HG03175 (cell line): Measurements from ENCODE around the gene ANGPTL2.

Source experiments
- ATAC-seq: cut with Tn5 transposase; IDR thresholded peaks from one replicate; pipeline ENCODE4 v1.9.1; 2021; ENCODE audit warnings: mild to moderate bottlenecking, moderate library complexity; ENCODE audit not compliant: unreplicated experiment

The ANGPTL2 gene

GRCh38 chr9:127079446-127080140 lies 42.8 kb downstream of the ANGPTL2 start:
- ATAC-seq: no peak

GRCh38 chr9:127078988-127079387 lies 43.4 kb downstream of the ANGPTL2 start:
- ATAC-seq: no peak

- ATAC-seq: no peak
Observed at GRCh38 chr9:127078336-127078735, 44.1 kb downstream of the ANGPTL2 start.

DNA sequence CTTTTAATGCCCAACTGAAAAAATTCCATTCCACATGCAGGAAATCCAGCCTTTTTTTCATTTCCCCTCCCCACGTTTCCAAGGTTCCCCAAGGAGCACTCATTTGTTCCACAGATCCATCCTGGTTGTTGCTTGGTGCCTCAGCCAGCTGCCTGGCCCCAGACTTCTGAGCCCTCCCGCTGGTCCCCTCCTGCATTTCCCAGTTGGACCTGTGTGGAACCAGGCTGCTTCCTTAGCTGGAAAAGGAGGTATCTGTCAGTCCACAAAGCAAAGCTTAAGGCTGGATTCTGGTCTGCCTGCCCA lies 44.8 kb downstream of the ANGPTL2 start:
- no peak for ATAC-seq

DNA sequence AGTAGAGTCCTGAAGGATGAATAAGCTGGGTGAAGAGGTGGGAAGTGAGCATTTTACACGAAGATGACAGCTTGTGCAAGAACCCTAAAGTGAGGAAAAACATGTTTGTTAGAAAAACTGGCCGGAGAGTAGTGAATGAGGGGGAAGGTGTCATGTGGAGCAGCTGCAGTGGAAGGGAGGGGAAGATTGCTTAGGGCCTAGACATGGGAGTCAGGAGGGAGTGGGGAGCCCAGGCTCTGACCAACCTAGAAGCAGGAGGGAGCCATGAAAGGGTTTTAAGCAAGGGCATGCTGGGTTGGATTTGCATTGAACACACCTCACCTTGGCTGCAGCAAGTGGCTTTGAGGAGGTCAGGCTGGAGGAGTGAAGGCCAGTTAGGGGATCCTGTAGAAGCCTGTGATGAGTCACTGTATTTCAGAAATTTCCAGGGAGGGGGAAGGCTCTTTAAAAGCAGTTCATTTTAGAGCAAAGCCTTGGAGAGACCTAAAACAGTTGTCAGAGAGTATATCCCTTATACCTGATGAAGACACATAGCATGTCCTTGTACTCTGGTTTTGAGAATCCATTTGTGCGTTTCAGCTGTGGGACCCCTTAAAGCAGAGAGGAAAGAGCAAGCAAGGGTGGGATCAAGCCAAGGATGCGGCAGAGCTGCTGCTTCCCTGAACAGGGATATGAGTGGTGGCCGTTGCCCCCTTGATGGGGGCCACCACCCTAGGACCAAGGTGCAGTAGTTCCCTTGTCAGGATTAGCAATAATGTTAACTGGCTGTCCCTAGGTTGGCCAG lies 45.4 kb downstream of the ANGPTL2 start:
- ATAC-seq: no peak

- ATAC-seq: no peak
Observed at GRCh38 chr9:127075624-127076372, 46.6 kb downstream of the ANGPTL2 start.

GRCh38 chr9:127074561-127075548 lies 47.6 kb downstream of the ANGPTL2 start:
- no peak for ATAC-seq

DNA sequence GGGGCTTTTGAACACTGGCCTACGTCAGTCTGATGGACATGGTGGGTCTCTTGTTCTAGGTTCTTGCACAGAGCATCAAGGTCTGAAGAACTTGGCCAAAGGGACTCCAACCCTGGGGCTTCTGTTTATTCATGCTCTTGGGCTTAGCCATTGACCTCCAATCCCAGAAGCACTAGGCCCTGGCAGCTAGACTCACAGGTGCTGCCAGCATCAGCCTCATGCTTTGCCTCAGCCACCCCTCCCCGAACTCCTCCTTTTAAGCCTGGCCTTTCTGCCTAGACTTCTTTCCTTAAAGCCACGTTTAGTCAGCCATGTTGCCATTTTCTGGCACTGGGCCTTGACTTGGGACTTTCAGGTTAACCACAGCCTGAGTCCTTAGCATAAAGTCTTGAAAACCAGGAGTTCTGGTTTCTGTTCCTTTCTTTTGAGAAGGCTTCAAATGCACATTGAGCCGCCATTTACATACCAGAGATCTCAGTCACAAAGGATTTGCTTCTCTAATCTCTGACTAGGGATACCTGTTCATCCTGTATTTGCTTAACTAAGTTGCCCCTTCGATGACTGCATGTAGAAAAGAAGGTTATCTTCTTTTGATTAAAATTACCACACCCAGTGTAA lies 54.7 kb downstream of the ANGPTL2 start:
- no peak for ATAC-seq

DNA sequence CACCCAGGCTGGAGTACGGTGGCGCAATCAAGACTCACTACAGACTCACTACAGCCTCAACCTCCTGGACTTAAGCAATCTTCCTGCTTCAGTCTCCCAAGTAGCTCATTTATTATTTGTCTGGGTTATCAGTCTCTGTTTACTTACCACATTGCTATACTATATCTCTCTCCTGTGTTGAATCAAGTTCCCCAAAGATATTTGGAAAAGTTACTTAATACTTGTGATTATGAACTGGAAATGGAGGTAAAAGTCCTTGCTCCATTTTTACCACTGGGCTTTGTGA lies 55.6 kb downstream of the ANGPTL2 start:
- no peak for ATAC-seq

DNA sequence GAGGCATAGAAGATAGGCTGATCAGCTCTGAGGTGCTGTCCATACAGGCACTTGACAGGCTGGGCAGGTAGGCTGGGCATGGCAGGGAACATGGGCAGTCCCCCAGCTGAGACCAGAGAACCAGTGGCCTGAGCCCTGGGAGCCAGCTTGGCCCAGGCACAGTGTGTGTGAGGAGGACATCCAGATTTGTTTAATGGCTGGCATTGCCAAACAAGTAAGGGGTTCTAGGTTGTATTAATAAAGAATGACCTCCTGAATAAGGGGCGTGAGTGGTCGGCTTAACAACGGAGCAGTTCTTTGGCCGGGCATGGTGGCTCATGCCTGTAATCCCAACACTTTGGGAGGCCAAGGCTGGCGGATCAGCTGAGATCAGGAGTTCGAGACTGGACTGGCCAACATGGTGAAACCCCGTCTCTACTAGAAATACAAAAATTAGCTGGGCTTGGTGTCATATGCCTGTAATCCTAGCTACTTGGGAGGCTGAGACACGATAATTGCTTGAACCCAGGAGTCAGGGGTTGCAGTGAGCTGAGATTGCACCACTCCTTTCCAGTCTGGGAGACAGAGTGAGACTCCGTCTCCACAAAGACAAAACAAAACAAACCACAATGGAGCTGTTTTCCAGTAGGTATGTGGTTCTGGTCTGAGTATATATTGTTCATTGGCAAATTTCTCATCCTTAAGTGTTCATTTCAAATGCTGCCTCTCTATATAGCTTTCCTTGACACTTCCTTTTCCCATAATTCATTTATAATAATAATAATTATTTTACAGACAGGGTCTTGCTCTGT lies 56.2 kb downstream of the ANGPTL2 start:
- no peak for ATAC-seq

GRCh38 chr9:127065592-127065991 lies 56.8 kb downstream of the ANGPTL2 start:
- ATAC-seq: no peak

DNA sequence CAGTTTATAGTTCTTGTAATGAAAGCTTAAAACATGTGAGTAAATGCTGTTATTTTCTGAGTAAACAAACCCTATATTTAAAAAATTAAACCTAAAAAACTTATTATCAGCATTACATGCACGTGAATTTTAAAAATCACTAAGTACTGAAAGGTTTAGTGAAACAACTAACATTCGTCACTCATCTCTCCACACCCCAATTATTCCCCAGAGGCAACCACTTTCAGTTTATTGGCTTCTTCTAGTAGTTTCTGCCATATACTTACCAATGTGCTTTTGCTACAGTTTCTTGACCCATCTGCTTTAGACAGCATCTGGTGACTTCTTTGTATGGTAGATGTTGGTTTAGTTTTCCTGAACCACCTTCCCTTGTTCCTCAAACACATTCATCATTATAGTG lies 58.1 kb downstream of the ANGPTL2 start:
- no peak for ATAC-seq

DNA sequence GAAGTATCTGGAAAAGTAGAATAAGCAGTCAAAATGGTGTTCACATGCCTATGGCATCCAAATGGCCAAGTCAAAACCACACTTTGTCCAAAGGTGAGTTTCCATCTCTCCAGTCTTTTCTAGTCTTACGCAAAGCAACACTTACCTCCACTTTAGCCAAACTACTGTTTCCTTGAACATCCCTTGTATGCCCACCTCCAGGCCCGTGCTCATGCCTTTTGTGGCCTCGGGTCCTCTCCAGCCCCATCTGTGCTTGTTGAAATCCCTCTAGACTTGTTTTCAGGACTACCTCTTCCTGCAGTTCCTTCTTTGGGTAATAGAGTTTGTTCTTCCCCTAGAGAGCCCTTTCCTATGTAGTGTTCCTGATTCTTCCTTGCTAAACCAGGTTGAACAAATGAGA lies 61.0 kb downstream of the ANGPTL2 start:
- no peak for ATAC-seq

GRCh38 chr9:127059765-127060361 lies 62.6 kb downstream of the ANGPTL2 start:
- ATAC-seq: no peak

DNA sequence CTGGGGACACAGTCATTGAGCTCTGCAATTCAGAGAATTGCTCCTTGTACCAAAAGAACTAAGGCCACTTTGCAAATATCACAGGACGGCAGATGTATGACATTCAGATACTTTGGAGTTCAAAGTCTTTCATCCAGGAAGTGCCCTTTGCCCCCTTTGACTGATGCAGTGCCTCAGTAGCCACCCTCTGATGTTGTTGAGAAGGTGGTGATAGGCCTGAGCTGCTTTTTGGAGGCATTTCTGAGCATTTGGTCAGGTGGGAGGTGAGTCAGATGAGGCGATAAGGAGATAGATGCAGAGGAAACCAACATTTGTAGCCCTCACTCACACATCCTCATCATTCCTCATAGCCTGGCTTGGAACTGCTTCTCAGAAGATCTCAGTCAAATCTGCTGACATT lies 63.4 kb downstream of the ANGPTL2 start:
- no peak for ATAC-seq

- ATAC-seq: no peak
Observed at GRCh38 chr9:127058645-127059021, 63.8 kb downstream of the ANGPTL2 start.

DNA sequence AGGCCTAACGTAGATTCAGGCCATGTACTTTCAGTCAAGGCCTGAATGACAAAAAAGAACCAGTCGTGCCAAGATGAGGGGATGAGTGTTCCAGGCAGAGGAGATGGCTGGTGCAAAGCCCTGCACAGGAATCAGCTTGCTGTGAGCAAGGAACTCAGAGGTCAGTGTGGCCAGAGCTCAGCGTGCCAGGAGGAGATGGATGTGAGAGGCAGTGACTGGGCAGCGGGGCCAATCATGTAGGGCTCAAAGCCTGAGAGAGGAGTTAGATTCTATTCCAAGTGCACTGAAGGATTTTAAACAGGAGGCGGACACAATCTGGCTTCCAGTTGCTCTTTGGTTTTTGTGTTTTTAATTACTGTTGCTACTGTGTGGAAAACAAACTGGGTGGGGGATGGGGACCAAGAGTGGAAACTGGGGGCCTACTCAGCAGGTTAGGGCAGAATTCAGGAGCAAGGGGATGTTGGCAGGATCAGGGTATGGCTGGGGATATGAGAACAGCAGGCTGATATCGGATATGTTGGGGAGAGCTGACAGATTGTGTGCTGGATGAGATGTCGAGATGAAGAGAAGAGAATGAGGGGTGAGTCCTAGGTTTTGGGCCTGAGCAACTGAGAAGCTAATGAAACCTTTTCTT lies 64.3 kb downstream of the ANGPTL2 start:
- no peak for ATAC-seq

DNA sequence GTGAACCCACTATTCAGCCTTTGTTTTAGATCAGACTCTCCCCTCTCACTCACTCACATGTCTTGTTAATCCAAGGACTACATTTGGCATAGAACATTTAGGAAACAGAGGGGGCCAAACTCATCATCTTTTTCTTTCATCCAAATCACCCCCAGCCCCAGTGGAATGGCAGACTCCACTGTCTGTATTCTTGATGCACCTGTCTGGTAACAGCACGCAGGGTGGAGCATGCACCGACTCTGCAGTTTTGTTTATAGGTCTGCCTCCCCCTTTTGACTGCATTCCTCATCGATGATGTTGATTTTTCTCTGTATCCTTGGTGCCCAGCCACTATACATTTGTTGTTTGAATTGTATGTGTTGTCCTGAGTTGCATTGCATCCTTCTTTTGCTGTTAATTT lies 66.0 kb downstream of the ANGPTL2 start:
- ATAC-seq: no peak
